Measurements from ENCODE around the gene RASAL2. TPM values are rescaled to one million over a fixed set of nuclear protein-coding genes. Genes with fewer than 3 reads are reported as not detected.
"Not testable (repeated sequence)": the region's sequence is repeated elsewhere in the genome, so short reads cannot be mapped to it uniquely, and the experiment has no call there.

The RASAL2 gene
- total RNA-seq, 1 experiment from 2014 or later, result 36.8 TPM

GRCh38 chr1:178086294-178086693 is 7.6 kb upstream of the RASAL2 start:
- intact Hi-C loops (cut with micrococcal nuclease; ENCODE audit: unreplicated experiment), result no loop called here
- H3K9me3 Mint-ChIP-seq (ENCODE audit: unreplicated experiment), result no peaks in the 10 kb centered on the region
- no peak for DNase-seq
- H3K36me3 Mint-ChIP-seq (ENCODE audit: insufficient read depth, unreplicated experiment), result peaks cover 8% of the 10 kb centered on the region
- Histone ChIP-seq H3K9me3 (no peaks in the 10 kb centered on the region), H3K4me3 (ENCODE audit: low read depth, low read length) (no peak overlapping the region), H3K27me3 (replicated peaks; ENCODE audit: control insufficient read depth, insufficient read depth, low read length) (no peaks in the 10 kb centered on the region), H3K36me3 (ENCODE audit: control insufficient read depth, insufficient read depth, low read length) (no peaks in the 10 kb centered on the region), H3K4me1 (no peaks in the 10 kb centered on the region)
- no TSS peak for BruUV-seq (replicated peaks)
- ChIA-PET CTCF (interaction anchor here (0.7 kb wide), 1 partner anchor 501 kb away, joined by 7 read pairs; no protein-coding TSS in a partner anchor), POLR2A (no interaction called here)
- H3K27me3 Mint-ChIP-seq (ENCODE audit: insufficient read depth, unreplicated experiment), result no peaks in the 10 kb centered on the region
- TF ChIP-seq CTCF (IDR thresholded peaks at IDR 0.05; ENCODE audit: insufficient read depth in 1 of 2, low read depth in 1 of 2, low read length in 1 of 2, severe bottlenecking in 1 of 2, unreplicated experiment in 1 of 2), result no peak
- no peaks in the 10 kb centered on the region for H3K4me1 Mint-ChIP-seq (ENCODE audit: low read depth, unreplicated experiment)
- no peak overlapping the region for H3K27ac Mint-ChIP-seq (ENCODE audit: unreplicated experiment)
- no peak overlapping the region for H3K4me3 Mint-ChIP-seq (ENCODE audit: unreplicated experiment)

GRCh38 chr1:178086766-178087165 is 7.1 kb upstream of the RASAL2 start:
- intact Hi-C loops (cut with micrococcal nuclease; ENCODE audit: unreplicated experiment), result no loop called here
- Histone ChIP-seq H3K27me3 (replicated peaks; ENCODE audit: control insufficient read depth, insufficient read depth, low read length) (no peaks in the 10 kb centered on the region), H3K36me3 (ENCODE audit: control insufficient read depth, insufficient read depth, low read length) (no peaks in the 10 kb centered on the region), H3K4me1 (no peaks in the 10 kb centered on the region), H3K9me3 (no peaks in the 10 kb centered on the region), H3K4me3 (ENCODE audit: low read depth, low read length) (no peak overlapping the region)
- Mint-ChIP-seq H3K27ac (ENCODE audit: unreplicated experiment) (no peak overlapping the region), H3K4me1 (ENCODE audit: low read depth, unreplicated experiment) (no peaks in the 10 kb centered on the region), H3K27me3 (ENCODE audit: insufficient read depth, unreplicated experiment) (no peaks in the 10 kb centered on the region), H3K4me3 (ENCODE audit: unreplicated experiment) (no peak overlapping the region), H3K36me3 (ENCODE audit: insufficient read depth, unreplicated experiment) (peaks cover 8% of the 10 kb centered on the region), H3K9me3 (ENCODE audit: unreplicated experiment) (no peaks in the 10 kb centered on the region)
- CTCF ChIA-PET, result no interaction called here
- no TSS peak for BruUV-seq (replicated peaks)
- TF ChIP-seq CTCF (IDR thresholded peaks at IDR 0.05; ENCODE audit: insufficient read depth in 1 of 2, low read depth in 1 of 2, low read length in 1 of 2, severe bottlenecking in 1 of 2, unreplicated experiment in 1 of 2), result no peak
- POLR2A ChIA-PET, result no interaction called here
- DNase-seq, result no peak

- intact Hi-C loops (cut with micrococcal nuclease; ENCODE audit: unreplicated experiment), result no loop called here
- Histone ChIP-seq H3K27me3 (replicated peaks; ENCODE audit: control insufficient read depth, insufficient read depth, low read length) (no peaks in the 10 kb centered on the region), H3K9me3 (no peaks in the 10 kb centered on the region), H3K36me3 (ENCODE audit: control insufficient read depth, insufficient read depth, low read length) (no peaks in the 10 kb centered on the region), H3K4me1 (peaks cover 11% of the 10 kb centered on the region), H3K4me3 (ENCODE audit: low read depth, low read length) (no peak overlapping the region)
- H3K27me3 Mint-ChIP-seq (ENCODE audit: insufficient read depth, unreplicated experiment), result no peaks in the 10 kb centered on the region
- no peaks in the 10 kb centered on the region for H3K4me1 Mint-ChIP-seq (ENCODE audit: low read depth, unreplicated experiment)
- POLR2A ChIA-PET, result no interaction called here
- no peaks in the 10 kb centered on the region for H3K9me3 Mint-ChIP-seq (ENCODE audit: unreplicated experiment)
- DNase-seq, result no peak
- TF ChIP-seq CTCF (IDR thresholded peaks at IDR 0.05; ENCODE audit: insufficient read depth in 1 of 2, low read depth in 1 of 2, low read length in 1 of 2, severe bottlenecking in 1 of 2, unreplicated experiment in 1 of 2), result no peak
- H3K36me3 Mint-ChIP-seq (ENCODE audit: insufficient read depth, unreplicated experiment), result peaks cover 15% of the 10 kb centered on the region
- no TSS peak for BruUV-seq (replicated peaks)
- no peak overlapping the region for H3K4me3 Mint-ChIP-seq (ENCODE audit: unreplicated experiment)
- no peak overlapping the region for H3K27ac Mint-ChIP-seq (ENCODE audit: unreplicated experiment)
- CTCF ChIA-PET, result no interaction called here
Observed at GRCh38 chr1:178088651-178089050, 5.3 kb upstream of the RASAL2 start.

- H3K4me1 Mint-ChIP-seq (ENCODE audit: low read depth, unreplicated experiment); BruUV-seq (replicated peaks); H3K27me3 ChIP-seq (replicated peaks; ENCODE audit: control insufficient read depth, insufficient read depth, low read length); H3K4me3 ChIP-seq (ENCODE audit: low read depth, low read length); H3K9me3 Mint-ChIP-seq (ENCODE audit: unreplicated experiment); DNase-seq; H3K9me3 ChIP-seq; H3K27me3 Mint-ChIP-seq (ENCODE audit: insufficient read depth, unreplicated experiment); POLR2A ChIA-PET; CTCF ChIA-PET; H3K36me3 ChIP-seq (ENCODE audit: control insufficient read depth, insufficient read depth, low read length): not testable (repeated sequence)
- H3K4me1 ChIP-seq, result peaks cover 16% of the 10 kb centered on the region
- intact Hi-C loops (cut with micrococcal nuclease; ENCODE audit: unreplicated experiment), result loop anchor here (5.0 kb wide), 1 partner anchor 191 kb away; no protein-coding TSS in a partner anchor
- peaks cover 16% of the 10 kb centered on the region for H3K36me3 Mint-ChIP-seq (ENCODE audit: insufficient read depth, unreplicated experiment)
- H3K27ac Mint-ChIP-seq (ENCODE audit: unreplicated experiment), result peak overlapping the region; percentile 92
- peak overlapping the region; percentile 92 for H3K4me3 Mint-ChIP-seq (ENCODE audit: unreplicated experiment)
Observed at GRCh38 chr1:178091454-178091853, 2.5 kb upstream of the RASAL2 start.
